Peyer's patch (tissue), 4 donors: ENCODE data around the gene TMEM158.

Source experiments
- CTCF ChIP-seq, 6 experiments: fragments of 450-650 bp in 4 of 6; fragments of 200-600 bp in 2 of 6; sonication (generic) in 1 of 6; IDR thresholded peaks; one replicate each; pipeline ENCODE4 v1.5.1; 2017 to 2019; ENCODE audit warnings: antibody characterized with exemption in 6 of 6, mild to moderate bottlenecking in 3 of 6, moderate library complexity in 1 of 6
- POLR2A ChIP-seq, 2 donors: fragments of 450-650 bp; IDR thresholded peaks; one replicate each; pipeline ENCODE4 v1.5.1; 2017; ENCODE audit warnings: antibody characterized with exemption in 2 of 2, mild to moderate bottlenecking in 2 of 2, moderate library complexity in 2 of 2

GRCh38 chr3:45208586-45208985, 17.5 kb downstream of the TMEM158 start:
- no peak for TF ChIP-seq POLR2A (IDR thresholded peaks at IDR 0.05)
- TF ChIP-seq CTCF (IDR thresholded peaks at IDR 0.05), result no peak
